Neural progenitor cell (in vitro differentiated cells): ENCODE results near the gene SOCS3.

Experiments used
- CTCF ChIP-seq: fragments of 200-600 bp; sonication (generic); IDR thresholded peaks from 2 replicates; pipeline ENCODE4 v1.5.1; 2017; ENCODE audit warnings: antibody characterized with exemption, mild to moderate bottlenecking
- EZH2 ChIP-seq: fragments of 200-600 bp; sonication (generic); IDR thresholded peaks from 2 replicates; pipeline ENCODE4 v1.6.1; 2017; ENCODE audit warnings: antibody characterized with exemption, mild to moderate bottlenecking, moderate library complexity
- EZH2phosphoT487 ChIP-seq: fragments of 200-600 bp; sonication (generic); IDR thresholded peaks from 2 replicates; pipeline ENCODE4 v1.6.1; 2017; ENCODE audit warnings: antibody characterized with exemption

- TF ChIP-seq CTCF: no peak
- no peak for TF ChIP-seq EZH2phosphoT487
- TF ChIP-seq EZH2: no peak
These were observed 19.2 kb upstream of the SOCS3 start for GRCh38 chr17:78379131-78379491.
